PC-9 (cell line): ENCODE results near the gene GDF2. TPM values are rescaled to one million over a fixed set of nuclear protein-coding genes. Genes with fewer than 3 reads are reported as not detected.

Experiments used
- BruUV-seq: library from RNA; stranded (reverse); fragments of 400-500 nt; replicated peaks from 2 replicates; lab custom pipeline; 2021; lab: Mats Ljungman, UMichigan
- CTCF ChIA-PET: fragments of 300-600 bp; sonication (Branson Sonifier 250); formaldehyde crosslinking; loops from one replicate; lab custom pipeline; 2022; ENCODE audit warnings: antibody characterized with exemption; lab: Charles Lee
- POLR2A ChIA-PET: fragments of 300-600 bp; sonication (Branson Sonifier 250); formaldehyde crosslinking; loops from one replicate; lab custom pipeline; 2022; ENCODE audit warnings: antibody characterized with exemption; ENCODE audit not compliant: unreplicated experiment; lab: Charles Lee
- DNase-seq, 2 experiments: peaks; one replicate each; pipeline versions ENCODE4 v3.0.0 to v3.0.0-alpha.2; 2015 to 2022; ENCODE audit warnings: mixed read lengths in 1 of 2
- H2AFZ ChIP-seq: fragments of 200-600 bp; sonication (generic); 2 replicates; pipeline ENCODE4 v1.8.1; 2017; ENCODE audit warnings: antibody characterized with exemption
- H3F3A ChIP-seq: fragments of 200-600 bp; sonication (generic); 2 replicates; pipeline ENCODE4 v1.8.1; 2017; ENCODE audit warnings: antibody characterized with exemption, mild to moderate bottlenecking, low read depth; ENCODE audit not compliant: insufficient read depth
- H3K27ac ChIP-seq: fragments of 200-600 bp; sonication (generic); 2 replicates; pipeline ENCODE4 v1.6.1; 2016; ENCODE audit warnings: mixed run types
- H3K27me3 ChIP-seq: fragments of 200-600 bp; sonication (generic); 2 replicates; pipeline ENCODE4 v1.6.1; 2016; ENCODE audit warnings: low read depth, mixed run types; ENCODE audit not compliant: insufficient read depth
- H3K36me3 ChIP-seq: fragments of 200-600 bp; sonication (generic); 2 replicates; pipeline ENCODE4 v1.6.1; 2016; ENCODE audit warnings: low read depth, mixed run types
- H3K4me1 ChIP-seq: fragments of 200-600 bp; sonication (generic); replicated peaks from 2 replicates; pipeline ENCODE4 v1.6.1; 2016; ENCODE audit warnings: mixed run types; ENCODE audit not compliant: insufficient read depth
- H3K4me2 ChIP-seq: fragments of 200-600 bp; sonication (generic); 2 replicates; pipeline ENCODE4 v1.6.1; 2017; ENCODE audit warnings: mixed run types
- H3K4me3 ChIP-seq: fragments of 200-600 bp; sonication (generic); 2 replicates; pipeline ENCODE4 v1.6.1; 2016; ENCODE audit warnings: mixed run types
- H3K79me2 ChIP-seq: fragments of 200-600 bp; sonication (generic); 2 replicates; pipeline ENCODE4 v1.6.1; 2017; ENCODE audit warnings: low read depth, mixed run types
- H3K9me2 ChIP-seq: fragments of 200-600 bp; sonication (generic); 2 replicates; pipeline ENCODE4 v1.8.1; 2017; ENCODE audit warnings: mild to moderate bottlenecking; ENCODE audit not compliant: insufficient read depth
- H3K9me3 ChIP-seq: fragments of 200-600 bp; sonication (generic); 2 replicates; pipeline ENCODE4 v1.8.1; 2016; ENCODE audit warnings: low read depth; ENCODE audit not compliant: insufficient read depth
- H4K20me1 ChIP-seq: fragments of 200-600 bp; sonication (generic); 2 replicates; pipeline ENCODE4 v1.8.1; 2017; ENCODE audit not compliant: insufficient read depth
- EZH2 ChIP-seq: fragments of 200-600 bp; sonication (generic); IDR thresholded peaks from 2 replicates; pipeline ENCODE4 v1.8.0; 2017; ENCODE audit warnings: antibody characterized with exemption, low read depth
- intact Hi-C: fragments of 100-400 bp; cut with micrococcal nuclease; formaldehyde crosslinking; loops from one replicate; pipeline ENCODE4 v1.10.0; 2022; ENCODE audit not compliant: unreplicated experiment
- total RNA-seq: library from RNA; stranded (reverse); gene quantifications from 2 replicates; pipeline ENCODE4 v1.2.3, GENCODE V29; 2021
- TF ChIP-seq, protein P1 (sequence below): fragments of 200-600 bp; sonication (generic); conservative IDR thresholded peaks from 2 replicates; pipeline ENCODE4 v1.6.1; 2017; ENCODE audit warnings: mixed run types, antibody characterized with exemption, mild to moderate bottlenecking, moderate library complexity

GDF2 gene
- total RNA-seq, 1 experiment from 2014 or later = not detected

DNA sequence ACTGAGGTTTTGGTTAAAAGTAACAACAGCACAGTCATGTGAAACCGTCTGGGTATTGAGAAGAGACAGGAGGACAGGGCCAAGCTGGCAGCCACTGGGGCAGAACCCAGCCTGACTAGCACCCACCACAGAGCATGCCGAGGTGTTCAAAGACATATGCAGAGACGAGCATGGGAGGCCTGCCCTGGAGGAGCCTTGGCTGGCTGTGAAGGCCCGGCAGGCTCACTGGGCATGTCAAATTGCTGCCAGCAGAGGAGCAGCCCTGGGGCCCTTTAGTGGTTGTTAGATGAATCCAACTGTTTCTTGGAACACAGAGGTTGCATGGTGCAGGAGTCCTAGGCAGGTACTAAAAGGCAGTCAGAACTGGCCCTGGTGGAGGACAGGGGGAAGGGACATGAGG lies 5.0 kb upstream of the GDF2 start:
- no peak for DNase-seq
- Histone ChIP-seq H4K20me1 (no peaks in the 10 kb centered on the region), H3K4me2 (no peak overlapping the region), H3F3A (no peaks in the 10 kb centered on the region), H3K9me3 (no peaks in the 10 kb centered on the region), H3K27ac (no peak overlapping the region), H3K4me1 (no peaks in the 10 kb centered on the region), H3K4me3 (no peak overlapping the region), H3K9me2 (no peaks in the 10 kb centered on the region), H3K79me2 (no peaks in the 10 kb centered on the region), H3K36me3 (no peaks in the 10 kb centered on the region), H3K27me3 (no peaks in the 10 kb centered on the region), H2AFZ (no peak overlapping the region)
- CTCF ChIA-PET = no interaction called here
- TF ChIP-seq EZH2 = no peak
- TF ChIP-seq, protein P1, sequence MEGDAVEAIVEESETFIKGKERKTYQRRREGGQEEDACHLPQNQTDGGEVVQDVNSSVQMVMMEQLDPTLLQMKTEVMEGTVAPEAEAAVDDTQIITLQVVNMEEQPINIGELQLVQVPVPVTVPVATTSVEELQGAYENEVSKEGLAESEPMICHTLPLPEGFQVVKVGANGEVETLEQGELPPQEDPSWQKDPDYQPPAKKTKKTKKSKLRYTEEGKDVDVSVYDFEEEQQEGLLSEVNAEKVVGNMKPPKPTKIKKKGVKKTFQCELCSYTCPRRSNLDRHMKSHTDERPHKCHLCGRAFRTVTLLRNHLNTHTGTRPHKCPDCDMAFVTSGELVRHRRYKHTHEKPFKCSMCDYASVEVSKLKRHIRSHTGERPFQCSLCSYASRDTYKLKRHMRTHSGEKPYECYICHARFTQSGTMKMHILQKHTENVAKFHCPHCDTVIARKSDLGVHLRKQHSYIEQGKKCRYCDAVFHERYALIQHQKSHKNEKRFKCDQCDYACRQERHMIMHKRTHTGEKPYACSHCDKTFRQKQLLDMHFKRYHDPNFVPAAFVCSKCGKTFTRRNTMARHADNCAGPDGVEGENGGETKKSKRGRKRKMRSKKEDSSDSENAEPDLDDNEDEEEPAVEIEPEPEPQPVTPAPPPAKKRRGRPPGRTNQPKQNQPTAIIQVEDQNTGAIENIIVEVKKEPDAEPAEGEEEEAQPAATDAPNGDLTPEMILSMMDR = no peak
- no TSS peak for BruUV-seq
- POLR2A ChIA-PET = no interaction called here
- intact Hi-C loops = no loop called here

DNA sequence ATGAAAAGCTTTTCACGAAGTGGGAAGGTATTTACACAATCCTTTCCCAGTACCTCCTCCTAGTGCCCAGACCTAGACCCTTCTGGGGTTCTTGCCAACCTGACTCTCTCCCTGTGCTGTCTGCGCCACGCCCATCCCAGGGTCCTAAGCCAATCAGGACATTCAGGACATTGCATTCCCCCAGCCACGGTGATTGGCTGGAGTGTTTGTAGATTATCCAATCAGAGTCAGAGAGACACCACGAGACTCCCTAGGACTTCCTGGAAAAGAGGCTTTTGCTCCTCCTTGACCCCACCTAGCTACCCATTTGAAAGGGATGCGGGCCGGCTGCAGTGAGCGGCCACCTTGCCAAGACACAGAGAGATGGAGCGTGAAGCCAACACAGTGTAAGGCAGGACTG lies 3.5 kb upstream of the GDF2 start:
- intact Hi-C loops = no loop called here
- H3K9me2 ChIP-seq = no peaks in the 10 kb centered on the region
- H3K9me3 ChIP-seq = no peaks in the 10 kb centered on the region
- DNase-seq = no peak
- peaks cover 6% of the 10 kb centered on the region for H3K4me1 ChIP-seq
- no peaks in the 10 kb centered on the region for H3K79me2 ChIP-seq
- no peak overlapping the region for H3K27ac ChIP-seq
- BruUV-seq = no TSS peak
- H3K4me2 ChIP-seq = no peak overlapping the region
- H3K4me3 ChIP-seq = no peak overlapping the region
- POLR2A ChIA-PET = no interaction called here
- H2AFZ ChIP-seq = no peak overlapping the region
- H3K36me3 ChIP-seq = no peaks in the 10 kb centered on the region
- no peaks in the 10 kb centered on the region for H3K27me3 ChIP-seq
- TF ChIP-seq, protein P1 = no peak
- no peak for TF ChIP-seq EZH2
- H4K20me1 ChIP-seq = no peaks in the 10 kb centered on the region
- CTCF ChIA-PET = no interaction called here
- no peaks in the 10 kb centered on the region for H3F3A ChIP-seq

DNA sequence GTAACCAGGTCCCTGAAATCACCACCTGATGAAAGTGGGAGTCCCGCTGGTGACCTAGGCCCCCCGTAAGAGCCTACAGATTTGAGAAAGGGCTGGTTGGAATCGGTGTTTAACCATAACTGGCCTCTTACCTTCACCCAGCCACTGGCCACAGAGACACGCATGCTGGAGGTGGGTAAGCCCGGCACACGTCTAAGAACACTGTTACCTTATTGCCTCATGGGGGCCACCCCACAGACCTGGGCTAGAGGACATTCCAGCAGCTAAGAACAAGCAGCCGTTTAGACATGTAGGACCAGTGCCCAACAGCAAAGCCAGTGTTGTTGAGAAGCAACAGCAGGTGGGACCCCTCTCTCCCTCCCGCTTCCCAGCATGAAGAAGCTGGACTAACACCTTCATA lies 2.5 kb upstream of the GDF2 start:
- no peak overlapping the region for H3K27ac ChIP-seq
- H3K36me3 ChIP-seq = no peaks in the 10 kb centered on the region
- H3K4me3 ChIP-seq = no peak overlapping the region
- H3K4me2 ChIP-seq = no peak overlapping the region
- no peak for DNase-seq
- no peaks in the 10 kb centered on the region for H3K27me3 ChIP-seq
- H3K4me1 ChIP-seq = peaks cover 10% of the 10 kb centered on the region
- no peaks in the 10 kb centered on the region for H4K20me1 ChIP-seq
- H3K79me2 ChIP-seq = no peaks in the 10 kb centered on the region
- H3K9me2 ChIP-seq = no peaks in the 10 kb centered on the region
- H3K9me3 ChIP-seq = no peaks in the 10 kb centered on the region
- no peaks in the 10 kb centered on the region for H3F3A ChIP-seq
- ChIA-PET CTCF (no interaction called here), POLR2A (no interaction called here)
- intact Hi-C loops = no loop called here
- no TSS peak for BruUV-seq
- TF ChIP-seq, protein P1 = no peak
- TF ChIP-seq EZH2 = no peak
- no peak overlapping the region for H2AFZ ChIP-seq
